HFF-Myc (cell line): ENCODE results near the gene TFDP2.
A peak's percentile ranks its signal among the peaks of the same experiment; 100 is the strongest.

Source experiments
- DNase-seq: peaks from one replicate; pipeline ENCODE4 v3.0.0-alpha.2; 2011; ENCODE audit warnings: low read depth; ENCODE audit errors: extremely low read depth
- H3K4me3 ChIP-seq: replicated peaks from 2 replicates; pipeline ENCODE4 v1.5.1; 2011; ENCODE audit warnings: low read depth, mild to moderate bottlenecking, control low read depth, low read length
- CTCF ChIP-seq: IDR thresholded peaks from 2 replicates; pipeline ENCODE4 v1.5.1; 2012; ENCODE audit warnings: mild to moderate bottlenecking, low read depth, low read length, control low read depth; ENCODE audit errors: missing control alignments

TFDP2 gene

DNA sequence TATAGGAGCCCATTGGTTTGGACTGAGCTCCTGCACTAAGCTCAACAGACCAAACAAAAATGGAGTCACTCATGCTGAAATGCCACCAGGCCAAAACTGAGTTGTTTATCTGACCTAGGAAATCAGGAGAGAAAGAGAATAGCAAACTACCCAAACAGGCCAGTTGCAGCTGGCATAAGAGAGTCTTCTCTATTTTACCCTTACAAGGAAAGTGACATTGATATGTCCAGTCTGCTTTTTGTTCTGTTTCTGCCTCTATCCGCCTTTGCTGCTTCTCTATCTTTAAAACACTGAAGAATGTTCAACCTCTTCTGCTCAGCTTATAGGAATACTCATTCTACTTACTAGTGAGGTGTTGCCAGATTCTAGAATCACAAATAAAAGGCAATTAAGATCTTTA is 177.8 kb downstream of the TFDP2 start:
- H3K4me3 ChIP-seq = no peak overlapping the region
- no peak for TF ChIP-seq CTCF
- DNase-seq = no peak

DNA sequence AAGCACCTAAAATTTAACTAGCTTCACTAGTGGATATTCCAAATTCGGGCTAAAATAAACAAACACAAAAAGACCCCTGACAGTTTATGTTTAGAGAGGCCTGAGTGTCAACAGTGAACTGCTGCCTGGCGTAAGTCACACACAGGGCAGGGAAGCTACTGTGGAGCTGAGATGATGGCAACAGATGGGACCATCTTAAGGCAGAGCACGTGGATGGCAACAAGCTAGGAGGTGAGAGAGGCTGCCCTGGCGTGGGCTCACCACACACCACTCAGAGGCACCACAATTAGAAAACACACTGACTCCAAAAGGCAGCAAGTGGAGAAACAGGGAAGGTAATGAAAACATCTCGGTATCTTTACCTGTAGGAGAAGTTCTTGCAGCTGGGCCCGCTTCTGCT is 179.6 kb downstream of the TFDP2 start:
- no peak overlapping the region for H3K4me3 ChIP-seq
- DNase-seq = no peak
- TF ChIP-seq CTCF = no peak

DNA sequence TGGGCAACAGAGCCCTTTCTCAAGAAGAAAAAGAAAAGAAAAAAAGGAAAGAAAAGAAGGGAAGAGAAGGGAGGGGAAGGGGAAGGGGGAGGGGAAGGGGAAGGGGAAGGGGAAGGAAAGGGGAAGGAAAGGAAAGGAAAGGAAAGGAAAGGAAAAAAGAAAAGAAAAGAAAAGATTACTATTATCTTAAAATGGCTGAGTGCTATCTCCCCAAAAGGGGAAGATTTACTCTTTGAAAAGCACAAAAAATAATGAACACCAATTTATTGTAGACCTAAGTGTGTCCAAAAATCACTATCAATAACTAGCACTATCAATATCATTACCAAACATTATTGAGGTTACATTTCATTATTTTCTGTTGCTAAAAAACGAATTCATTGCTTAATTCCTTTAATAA is 183.9 kb downstream of the TFDP2 start:
- TF ChIP-seq CTCF = no peak
- DNase-seq = no peak
- H3K4me3 ChIP-seq = no peak overlapping the region

DNA sequence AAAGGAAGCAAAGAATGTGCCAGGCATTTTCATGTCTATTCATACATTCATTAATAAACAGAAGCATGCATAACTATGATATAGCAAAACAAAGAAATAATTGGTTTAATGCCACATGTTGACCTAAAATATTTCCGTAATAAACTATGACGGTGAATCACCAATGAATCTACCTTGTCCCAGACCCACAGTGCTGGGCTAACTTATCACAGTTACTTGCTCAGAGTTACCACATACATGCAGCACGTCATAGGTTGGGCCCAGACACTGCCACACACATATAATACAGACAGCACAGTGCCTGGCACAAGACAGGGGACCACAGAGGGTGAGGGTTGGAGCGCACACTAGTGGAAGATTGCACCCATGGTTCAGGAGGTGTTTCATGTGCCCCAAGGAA is 186.0 kb downstream of the TFDP2 start:
- no peak for TF ChIP-seq CTCF
- H3K4me3 ChIP-seq = no peak overlapping the region
- DNase-seq = no peak

DNA sequence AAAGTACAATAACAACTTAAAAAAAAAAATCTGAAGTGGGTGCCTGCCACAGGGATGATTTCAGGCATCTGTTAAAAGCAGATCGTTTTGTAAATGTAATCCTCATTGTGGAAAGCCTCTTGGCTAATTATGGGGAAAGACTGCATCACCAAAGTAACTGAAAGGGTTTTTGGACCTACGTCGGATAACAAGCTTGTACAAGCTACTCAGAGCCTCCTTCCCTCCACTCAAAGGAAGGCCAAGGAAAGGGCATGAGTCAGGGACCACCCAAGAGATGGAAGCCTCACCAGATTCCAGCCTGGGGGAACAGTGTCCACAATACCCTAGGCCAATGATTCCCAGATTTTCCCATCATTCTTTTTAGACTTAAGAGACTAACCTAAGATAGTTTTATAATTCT is 188.6 kb downstream of the TFDP2 start:
- no peak for TF ChIP-seq CTCF
- peak; percentile 11 for DNase-seq
- H3K4me3 ChIP-seq = no peak overlapping the region

GRCh38 chr3:141959589-141960554 is 189.5 kb downstream of the TFDP2 start:
- peak; percentile 15 for DNase-seq
- H3K4me3 ChIP-seq = no peak overlapping the region
- no peak for TF ChIP-seq CTCF
